Thymus (tissue), 11 donors: ENCODE measurements around the gene RFC1. TPM values are rescaled to one million over a fixed set of nuclear protein-coding genes. Genes with fewer than 3 reads are reported as not detected.
"Not testable (repeated sequence)": the region's sequence is repeated elsewhere in the genome, so short reads cannot be mapped to it uniquely, and the experiment has no call there.

Source experiments
- DNase-seq, 9 donors: peaks; one replicate each; pipeline ENCODE4 v3.0.0-alpha.2; 2013; ENCODE audit warnings: low spot score in 9 of 9, low read depth in 6 of 9, missing footprints in 1 of 9
- H3K27ac ChIP-seq, 2 donors: one replicate each; pipeline ENCODE4 v1.5.1; 2013; ENCODE audit warnings: control low read depth in 1 of 2, low read depth in 1 of 2, low read length in 1 of 2, mild to moderate bottlenecking in 1 of 2, moderate library complexity in 1 of 2
- H3K27me3 ChIP-seq, 2 donors: one replicate each; pipeline ENCODE4 v1.5.1; 2013; ENCODE audit warnings: low read length in 1 of 2; ENCODE audit not compliant: control insufficient read depth in 2 of 2, insufficient read depth in 1 of 2
- H3K36me3 ChIP-seq, 2 donors: one replicate each; pipeline ENCODE4 v1.5.1; 2013; ENCODE audit warnings: low read length in 1 of 2, mild to moderate bottlenecking in 1 of 2, moderate library complexity in 1 of 2; ENCODE audit not compliant: control insufficient read depth in 2 of 2, insufficient read depth in 2 of 2
- H3K4me1 ChIP-seq, 2 donors: one replicate each; pipeline ENCODE4 v1.5.1; 2013; ENCODE audit warnings: low read length in 2 of 2; ENCODE audit not compliant: control insufficient read depth in 2 of 2, insufficient read depth in 2 of 2
- H3K4me3 ChIP-seq, 2 donors: one replicate each; pipeline ENCODE4 v1.5.1; 2013; ENCODE audit warnings: low read length in 2 of 2, control low read depth in 1 of 2, mild to moderate bottlenecking in 1 of 2
- H3K9me3 ChIP-seq, 2 donors: one replicate each; pipeline ENCODE4 v1.5.1; 2013; ENCODE audit warnings: low read length in 1 of 2, mild to moderate bottlenecking in 1 of 2; ENCODE audit not compliant: control insufficient read depth in 2 of 2, insufficient read depth in 1 of 2
- WGBS: extraction: QIAGEN DNeasy Blood & Tissue Kit; methylation state at CpG from one replicate; pipeline ENCODE4 v1.1.7; 2013; 5-methylcytosine and 5-hydroxymethylcytosine counted together
- polyA plus RNA-seq: library from polyadenylated mRNA; stranded (reverse); fragments of 200-250 nt; gene quantifications from one replicate; pipeline ENCODE4 v1.2.3, GENCODE V29; 2013
- total RNA-seq: library from RNA; stranded (reverse); fragments of 120-200 nt; gene quantifications from one replicate; pipeline ENCODE4 v1.2.4, GENCODE V29; 2013
- donor health status: healthy.

RFC1 gene
- total and polyA plus RNA-seq, 2 donors, result 17.0 to 60.7 TPM

GRCh38 chr4:39302901-39303300 lies 63.3 kb downstream of the RFC1 start:
- Histone ChIP-seq H3K4me1 (no peaks in the 10 kb centered on the region), H3K4me3 (no peak overlapping the region), H3K27me3 (no peaks in the 10 kb centered on the region), H3K9me3 (peaks cover 0 to 1% of the 10 kb centered on the region in 2 donors), H3K36me3 (peaks cover 46 to 68% of the 10 kb centered on the region in 2 donors), H3K27ac (no peak overlapping the region)
- DNase-seq, result no peak
- 98% methylated on average over 1 of the region's 1 CpG for WGBS

DNA sequence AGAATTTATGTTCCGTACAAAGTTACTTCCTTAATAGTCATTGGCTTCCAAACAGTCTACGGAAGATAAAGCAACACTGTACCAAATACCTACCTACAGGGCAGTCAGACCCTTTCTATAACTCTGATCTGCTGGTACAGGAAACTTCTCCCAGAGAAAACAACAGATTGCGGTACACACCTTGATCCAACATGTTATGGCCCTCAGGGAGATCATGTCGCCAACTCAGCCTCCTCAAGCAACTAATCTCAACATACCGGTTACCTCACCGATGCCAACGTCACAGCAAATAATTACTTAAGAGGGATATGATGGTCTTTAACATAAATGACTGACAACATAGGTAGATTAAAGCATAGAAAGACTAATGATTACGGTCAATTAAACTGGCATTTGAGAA lies 70.4 kb downstream of the RFC1 start:
- H3K36me3 ChIP-seq, result peaks cover 42 to 76% of the 10 kb centered on the region in 2 donors

GRCh38 chr4:39292433-39292832 lies 73.7 kb downstream of the RFC1 start:
- not testable (repeated sequence) for DNase-seq

More for the DNA sequence above, 70.4 kb downstream of the RFC1 start:
- H3K4me3 ChIP-seq, result no peak overlapping the region
- H3K27ac ChIP-seq, result no peak overlapping the region
- no peaks in the 10 kb centered on the region for H3K27me3 ChIP-seq
- H3K4me1 ChIP-seq, result no peaks in the 10 kb centered on the region
- H3K9me3 ChIP-seq, result peaks cover 0 to 2% of the 10 kb centered on the region in 2 donors
- WGBS, result 98% methylated on average over 8 of the region's 8 CpGs
- no peak for DNase-seq

GRCh38 chr4:39291686-39292085 lies 74.5 kb downstream of the RFC1 start:
- peaks cover 33 to 84% of the 10 kb centered on the region in 2 donors for H3K36me3 ChIP-seq
- H3K4me3 ChIP-seq, result no peak overlapping the region
- no peaks in the 10 kb centered on the region for H3K9me3 ChIP-seq
- WGBS, result over 99% methylated on average over 2 of the region's 2 CpGs
- DNase-seq, result no peak
- no peaks in the 10 kb centered on the region for H3K4me1 ChIP-seq
- no peaks in the 10 kb centered on the region for H3K27me3 ChIP-seq
- H3K27ac ChIP-seq, result no peak overlapping the region

More at GRCh38 chr4:39292433-39292832, 73.7 kb downstream of the RFC1 start:
- H3K27me3 ChIP-seq, H3K4me3 ChIP-seq, H3K9me3 ChIP-seq, H3K4me1 ChIP-seq, H3K27ac ChIP-seq: not testable (repeated sequence)
- 98% methylated on average over 5 of the region's 5 CpGs for WGBS
- H3K36me3 ChIP-seq, result peaks cover 33 to 77% of the 10 kb centered on the region in 2 donors

DNA sequence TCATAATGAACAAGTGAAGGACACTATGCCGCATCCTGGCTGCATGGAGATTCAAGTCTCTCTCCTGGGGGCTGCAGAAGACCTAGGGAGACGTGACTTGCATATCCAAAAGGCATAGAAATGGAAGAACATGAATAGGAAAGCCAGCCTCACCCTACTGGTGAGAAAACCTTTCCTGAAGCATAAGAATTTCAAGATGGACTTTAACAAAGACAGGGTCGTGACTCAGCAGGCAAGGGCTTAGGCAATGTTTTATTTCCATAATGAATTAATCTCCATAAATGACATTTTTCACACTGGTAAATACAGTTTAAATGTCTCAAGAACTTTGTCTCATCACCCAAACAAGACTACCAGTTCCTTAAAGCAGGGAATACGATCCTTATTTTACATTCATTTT lies 78.9 kb downstream of the RFC1 start:
- Histone ChIP-seq H3K36me3 (peaks cover 19 to 66% of the 10 kb centered on the region in 2 donors), H3K4me1 (no peaks in the 10 kb centered on the region), H3K9me3 (no peaks in the 10 kb centered on the region), H3K27me3 (no peaks in the 10 kb centered on the region), H3K27ac (no peak overlapping the region), H3K4me3 (no peak overlapping the region)
- 98% methylated on average over 4 of the region's 4 CpGs for WGBS
- no peak for DNase-seq

DNA sequence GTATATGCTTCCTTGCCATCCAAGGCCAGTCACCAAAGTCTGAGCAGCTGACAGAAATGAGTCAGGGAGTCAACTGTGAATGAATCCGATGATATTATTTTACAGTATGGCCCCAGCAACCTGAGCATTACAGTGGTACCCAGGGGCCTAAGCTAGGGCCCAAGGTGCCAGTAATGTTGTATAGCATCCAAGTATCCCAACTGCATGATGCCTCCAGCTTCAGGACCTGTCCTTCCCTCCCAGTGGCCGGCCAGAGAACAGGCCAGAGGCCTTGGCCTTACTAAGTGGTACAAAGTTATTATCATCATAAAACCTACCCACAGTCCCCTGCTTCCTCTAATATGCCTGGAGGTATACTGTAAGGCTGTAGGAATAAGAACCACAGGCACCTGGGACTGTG lies 79.9 kb downstream of the RFC1 start:
- Histone ChIP-seq H3K4me3 (no peak overlapping the region), H3K9me3 (no peaks in the 10 kb centered on the region), H3K4me1 (no peaks in the 10 kb centered on the region), H3K27me3 (no peaks in the 10 kb centered on the region), H3K36me3 (peaks cover 14 to 56% of the 10 kb centered on the region in 2 donors), H3K27ac (no peak overlapping the region)
- DNase-seq, result no peak
- WGBS, result 94% methylated on average over 2 of the region's 2 CpGs

GRCh38 chr4:39285853-39286252 lies 80.3 kb downstream of the RFC1 start:
- H3K36me3 ChIP-seq, result peaks cover 14 to 52% of the 10 kb centered on the region in 2 donors
- 98% methylated on average over 2 of the region's 2 CpGs for WGBS

DNA sequence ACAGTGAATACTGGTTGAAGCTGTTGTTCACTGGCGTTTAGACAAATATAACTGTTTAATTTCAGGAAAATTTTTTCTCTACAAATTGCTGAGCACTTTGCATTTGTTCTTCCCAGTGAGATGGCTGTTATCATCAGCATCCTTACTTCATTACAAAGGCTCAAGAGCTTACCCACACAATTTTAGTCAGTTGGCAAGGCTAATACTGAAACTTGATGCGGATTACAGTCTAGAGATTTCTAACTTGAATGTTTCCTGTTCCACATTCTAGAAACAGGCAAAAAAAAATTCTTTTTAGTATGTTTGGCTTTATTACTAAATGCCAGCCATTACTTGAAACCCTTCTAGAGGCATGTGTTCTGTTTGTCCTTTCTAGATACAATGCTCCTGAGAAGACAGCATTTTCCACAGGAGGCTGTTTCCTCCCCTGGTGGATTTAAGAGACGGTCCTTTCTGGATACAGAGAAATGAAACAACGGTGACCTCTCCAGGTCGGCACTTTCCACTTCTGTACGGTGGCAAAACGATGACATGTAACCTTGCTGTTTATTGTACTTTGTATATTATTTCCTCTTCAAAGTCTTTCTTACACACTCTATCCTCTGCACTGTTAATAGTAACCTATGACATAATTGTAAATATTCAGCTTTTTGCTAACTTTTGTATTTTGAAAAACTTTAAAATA lies 80.9 kb downstream of the RFC1 start:
- no peak overlapping the region for H3K27ac ChIP-seq
- H3K27me3 ChIP-seq, result no peaks in the 10 kb centered on the region
- no peaks in the 10 kb centered on the region for H3K4me1 ChIP-seq
- DNase-seq, result no peak
- peaks cover 14 to 48% of the 10 kb centered on the region in 2 donors for H3K36me3 ChIP-seq
- H3K4me3 ChIP-seq, result no peak overlapping the region
- no peaks in the 10 kb centered on the region for H3K9me3 ChIP-seq
- 91% methylated on average over 7 of the region's 7 CpGs for WGBS

More at GRCh38 chr4:39285853-39286252, 80.3 kb downstream of the RFC1 start:
- Histone ChIP-seq H3K27ac (no peak overlapping the region), H3K4me3 (no peak overlapping the region), H3K4me1 (no peaks in the 10 kb centered on the region), H3K27me3 (no peaks in the 10 kb centered on the region), H3K9me3 (no peaks in the 10 kb centered on the region)
- DNase-seq, result no peak

DNA sequence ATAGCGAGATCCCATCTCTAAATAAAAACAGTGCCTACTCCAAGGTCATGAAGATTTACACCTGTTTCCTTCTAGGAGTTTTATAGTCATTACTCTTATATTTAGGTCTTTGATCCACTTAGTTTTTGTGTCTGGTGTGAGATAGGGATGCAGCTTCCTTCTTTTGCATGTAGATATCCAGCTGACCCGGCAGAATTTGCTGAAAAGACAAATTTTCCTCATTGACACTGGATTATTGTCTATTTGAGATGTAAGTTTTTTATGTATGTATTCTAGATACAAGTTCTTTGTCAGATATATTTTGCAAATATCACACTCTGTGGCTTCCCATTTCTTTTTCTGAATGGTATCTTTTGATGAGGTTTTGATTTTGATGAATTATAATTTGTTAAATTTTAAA lies 85.4 kb downstream of the RFC1 start:
- Histone ChIP-seq H3K27ac (no peak overlapping the region), H3K4me1 (no peaks in the 10 kb centered on the region), H3K27me3 (no peaks in the 10 kb centered on the region), H3K9me3 (no peaks in the 10 kb centered on the region), H3K4me3 (no peak overlapping the region), H3K36me3 (peaks cover 13 to 23% of the 10 kb centered on the region in 2 donors)
- no peak for DNase-seq
- 97% methylated on average over 2 of the region's 2 CpGs for WGBS
